Measurements from ENCODE around the gene MCM6. TPM values are rescaled to one million over a fixed set of nuclear protein-coding genes. Genes with fewer than 3 reads are reported as not detected.

Gene MCM6
- total RNA-seq, 1 experiment from 2014 or later, result 113 TPM

GRCh38 chr2:135803278-135803677 is 73.0 kb downstream of the MCM6 start:
- Histone ChIP-seq H2AK5ac (ENCODE audit: insufficient read length, low read length) (no peak overlapping the region), H4K8ac (replicated peaks; ENCODE audit: insufficient read length, low read depth, low read length) (no peak overlapping the region), H3K4me2 (ENCODE audit: insufficient read depth, insufficient read length, low read length) (no peak overlapping the region), H3K27ac (ENCODE audit: insufficient read length, low read depth, low read length) (no peak overlapping the region), H3T11ph (ENCODE audit: low read length) (no peak overlapping the region), H3K23ac (ENCODE audit: insufficient read length, low read depth, low read length) (no peak overlapping the region), H3K56ac (ENCODE audit: insufficient read length, low read depth, low read length) (no peak overlapping the region), H3K9ac (ENCODE audit: extremely low read depth, insufficient read length, low read length) (no peak overlapping the region), H3K14ac (ENCODE audit: insufficient read depth, low read length) (no peak overlapping the region), H2BK15ac (ENCODE audit: low read depth, low read length) (no peak overlapping the region), H3K23me2 (ENCODE audit: insufficient read length, low read depth, low read length, poor library complexity, severe bottlenecking) (no peaks in the 10 kb centered on the region), H4K20me1 (ENCODE audit: control insufficient read depth, insufficient read depth, insufficient read length) (no peaks in the 10 kb centered on the region), H3K9me3 (ENCODE audit: control insufficient read depth, low read depth, low read length) (no peaks in the 10 kb centered on the region), H3K27me3 (ENCODE audit: insufficient read depth, low read length) (no peaks in the 10 kb centered on the region), H2BK12ac (ENCODE audit: insufficient read length, low read depth, low read length) (no peak overlapping the region), H3K79me2 (ENCODE audit: insufficient read depth, low read length) (no peaks in the 10 kb centered on the region), H4K5ac (ENCODE audit: insufficient read length, low read depth, low read length) (no peak overlapping the region), H2AFZ (ENCODE audit: low read length) (no peak overlapping the region), H2BK20ac (ENCODE audit: low read depth, low read length, poor library complexity, severe bottlenecking) (no peak overlapping the region), H3K79me1 (ENCODE audit: insufficient read depth, low read depth, low read length, poor library complexity, severe bottlenecking) (no peaks in the 10 kb centered on the region), H4K91ac (ENCODE audit: insufficient read length, low read depth, low read length) (no peak overlapping the region), H3K4me1 (ENCODE audit: insufficient read depth, low read length) (no peaks in the 10 kb centered on the region), H2BK5ac (ENCODE audit: insufficient read length, low read length) (no peak overlapping the region), H2BK120ac (ENCODE audit: low read depth, low read length, poor library complexity, severe bottlenecking) (no peak overlapping the region), H3K18ac (ENCODE audit: insufficient read length, low read depth, low read length) (no peak overlapping the region), H3K4ac (ENCODE audit: low read depth, low read length) (no peak overlapping the region)
- TF ChIP-seq CTCF (conservative IDR thresholded peaks at IDR 0.05), result no peak
- Mint-ChIP-seq H3K27ac (no peak overlapping the region), H3K4me3 (no peak overlapping the region), H3K9me3 (peaks cover 25 to 27% of the 10 kb centered on the region in 2 experiments), H3K36me3 (ENCODE audit: insufficient read depth in 1 of 3, low read depth in 3 of 3) (peaks cover 0 to 19% (median 17%) of the 10 kb centered on the region in 3 experiments; a peak in 6 of 7 replicates), H3K4me1 (no peaks in the 10 kb centered on the region), H3K27me3 (ENCODE audit: low read depth) (no peaks in the 10 kb centered on the region; the same call in 1 of the 2 replicates)
- no peak for DNase-seq
- WGBS (ENCODE audit: extremely low coverage, insufficient read length, low lambda C conversion rate), result no CpG with 5 or more reads among the region's 2 CpGs

Measured in H9 (cell line).